HL-60/S4 (cell line): Measurements from ENCODE around the gene RTKN2.
"Not testable (repeated sequence)": the region's sequence is repeated elsewhere in the genome, so short reads cannot be mapped to it uniquely, and the experiment has no call there.

Experiments used
- in situ Hi-C: fragments of 300-500 bp; cut with MboI; formaldehyde crosslinking; loops from 2 replicates; pipeline ENCODE4 v1.14.3; 2022; ENCODE audit warnings: low sequenced_read_pairs

Gene RTKN2

DNA sequence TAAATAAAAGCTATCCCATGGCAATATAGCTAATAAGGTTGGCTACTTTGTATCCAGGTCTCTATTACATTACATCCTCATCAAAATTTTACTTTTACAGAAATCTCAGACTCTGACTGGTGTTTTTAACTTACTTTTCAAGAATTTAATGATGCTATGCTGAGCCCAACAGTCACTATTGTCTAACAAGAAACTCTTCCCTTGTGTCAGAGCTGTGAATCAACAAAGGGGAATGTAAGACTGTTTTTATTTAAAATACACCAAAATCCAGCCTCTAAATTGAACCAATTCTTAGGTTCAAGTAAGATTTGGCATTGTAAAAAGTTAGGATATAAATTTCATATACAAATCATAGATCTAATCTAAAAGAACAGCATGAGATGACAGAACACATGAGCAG lies 7.0 kb downstream of the RTKN2 start:
- in situ Hi-C loops, result no loop called here

DNA sequence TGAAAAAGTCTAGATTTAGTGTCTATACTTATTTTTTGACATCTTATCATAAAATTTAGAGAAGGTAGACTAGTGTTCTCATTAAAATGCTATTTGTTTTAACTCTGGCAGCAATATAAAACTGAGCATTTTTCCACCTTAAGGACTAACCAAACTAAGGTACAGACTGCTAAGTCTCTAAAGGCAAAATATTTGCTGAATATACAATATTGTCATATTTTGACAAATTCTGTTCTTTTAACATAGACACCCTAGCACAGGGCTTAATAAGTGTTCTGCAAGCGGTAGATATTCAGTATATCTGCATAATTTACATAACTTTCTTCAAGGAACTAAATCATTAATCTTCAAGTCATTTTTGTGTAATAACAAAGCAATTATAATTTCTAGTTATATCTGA lies 8.6 kb downstream of the RTKN2 start:
- in situ Hi-C loops, result no loop called here

DNA sequence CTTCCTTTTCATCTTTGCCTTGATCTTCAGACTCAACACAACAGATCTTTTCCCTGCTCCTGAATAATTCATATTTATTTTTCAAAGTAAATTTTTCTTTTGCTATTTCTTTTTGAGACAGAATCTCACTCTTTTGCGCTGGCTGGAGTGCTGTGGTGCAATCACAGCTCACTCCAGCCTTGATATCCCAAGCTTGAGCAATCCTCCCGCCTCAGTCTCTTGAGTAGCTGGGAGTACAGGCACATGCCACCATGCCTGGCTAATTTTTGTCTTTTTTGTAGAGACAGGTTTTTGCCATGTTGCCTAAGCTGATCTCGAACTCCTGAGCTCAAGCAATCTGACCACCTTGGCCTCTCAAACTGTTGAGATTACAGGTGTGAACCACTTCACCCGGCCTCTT lies 9.2 kb downstream of the RTKN2 start:
- in situ Hi-C loops, result no loop called here

DNA sequence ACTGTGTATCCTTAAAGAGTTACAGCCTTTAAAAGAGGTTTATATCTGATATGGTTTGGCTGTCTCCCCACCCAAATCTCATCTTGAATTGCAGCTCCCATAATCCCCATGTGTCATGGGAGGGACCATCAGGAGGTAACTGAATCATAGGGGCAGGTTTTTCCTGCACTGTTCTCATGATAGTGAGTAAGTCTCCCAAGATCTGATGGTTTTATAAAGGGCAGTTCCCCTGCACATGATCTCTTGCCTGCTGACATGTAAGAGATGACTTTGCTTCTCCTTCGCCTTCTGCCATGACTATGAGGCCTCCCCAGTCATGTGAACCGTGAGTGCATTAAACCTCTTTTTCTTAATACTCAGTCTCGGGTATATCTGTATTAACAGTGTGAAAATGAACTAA lies 9.7 kb downstream of the RTKN2 start:
- in situ Hi-C loops, result no loop called here

DNA sequence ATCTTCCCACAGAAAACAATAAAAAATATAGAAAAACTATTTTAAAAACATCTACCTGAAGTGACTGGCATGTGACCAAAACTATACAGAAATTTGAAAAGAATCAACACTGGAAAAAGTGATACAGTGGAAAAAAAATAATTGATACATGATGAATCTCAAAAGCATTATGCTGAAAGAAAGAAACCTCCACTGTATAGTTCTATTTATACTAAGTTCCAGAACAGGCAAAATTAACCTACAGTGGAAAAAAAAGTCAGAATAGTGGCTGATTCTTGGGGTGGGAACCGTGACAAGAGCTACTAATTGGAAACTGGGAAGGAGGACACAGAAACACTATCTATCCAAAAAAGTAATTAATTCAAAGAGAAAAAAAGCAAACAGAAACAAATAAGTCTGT lies 14.9 kb downstream of the RTKN2 start:
- in situ Hi-C loops, result no loop called here

- in situ Hi-C loops, result no loop called here
These were observed 16.6 kb downstream of the RTKN2 start for GRCh38 chr10:62252051-62252450.

DNA sequence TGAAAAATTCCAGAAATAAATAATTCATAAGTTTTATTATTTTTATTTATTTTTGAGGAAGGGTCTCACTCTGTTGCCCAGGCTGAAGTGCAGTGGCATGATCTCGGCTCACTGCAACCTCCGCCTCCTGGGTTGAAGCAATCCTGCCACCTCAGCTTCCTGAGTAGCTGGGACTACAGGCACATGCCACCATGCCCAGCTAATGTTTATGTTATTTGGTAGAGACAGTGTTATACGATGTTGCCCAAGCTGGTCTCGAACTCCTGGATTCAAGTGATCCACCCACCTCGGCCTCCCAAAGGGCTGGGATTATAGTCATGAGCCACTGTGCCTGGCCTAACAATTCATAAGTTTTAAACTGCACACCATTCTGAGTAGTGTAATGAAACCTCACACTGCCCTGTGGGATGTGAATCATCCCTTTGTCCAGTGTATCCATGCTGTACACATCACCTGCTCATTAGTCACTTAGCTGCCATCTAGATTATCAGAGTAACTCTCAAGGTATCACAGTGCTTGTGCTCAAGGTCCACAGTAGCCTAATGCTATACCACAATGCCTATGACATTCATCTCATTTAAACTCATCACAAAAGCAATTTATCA lies 17.9 kb downstream of the RTKN2 start:
- in situ Hi-C loops, result no loop called here

DNA sequence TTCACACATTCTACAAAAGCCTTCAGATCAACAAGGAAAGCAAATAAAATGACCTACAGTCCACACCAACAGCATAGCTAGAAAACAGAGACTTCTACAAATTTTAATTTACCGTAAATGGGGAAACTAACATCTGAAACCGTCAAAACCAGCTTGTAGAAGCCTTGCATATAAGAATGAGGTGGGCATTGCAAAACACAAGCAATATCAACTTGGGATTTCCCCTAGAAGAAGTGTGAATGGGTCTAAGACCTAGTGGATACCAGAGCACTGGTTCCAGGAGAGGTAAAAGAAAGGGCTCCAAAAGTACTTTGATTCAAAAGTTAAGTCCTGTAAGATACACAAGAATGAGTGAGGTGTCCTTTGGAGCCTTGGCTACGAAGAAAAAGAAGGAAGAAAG lies 18.7 kb downstream of the RTKN2 start:
- in situ Hi-C loops, result no loop called here

DNA sequence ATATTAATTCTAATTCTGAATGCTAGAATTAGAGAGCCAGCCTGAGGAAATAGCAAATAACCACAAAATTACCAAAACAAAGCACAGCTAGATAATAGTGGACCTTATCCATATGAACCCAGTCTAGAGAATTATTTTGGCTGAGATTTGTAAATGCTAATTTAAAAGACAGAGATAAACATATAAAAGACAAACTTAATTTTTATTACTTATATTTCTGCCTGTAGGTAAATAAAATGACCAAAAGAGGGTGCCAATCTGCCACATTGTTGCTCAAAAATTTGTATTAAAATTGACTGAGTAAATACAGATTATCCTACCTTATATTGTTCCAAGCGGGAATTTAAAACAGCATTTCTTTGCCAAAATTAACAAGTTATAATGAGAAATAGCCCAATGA lies 20.2 kb downstream of the RTKN2 start:
- in situ Hi-C loops, result no loop called here

GRCh38 chr10:62244785-62245467 lies 23.7 kb downstream of the RTKN2 start:
- in situ Hi-C loops, result no loop called here

- in situ Hi-C loops, result no loop called here
These were observed 24.6 kb downstream of the RTKN2 start for GRCh38 chr10:62244088-62244487.

GRCh38 chr10:62243647-62243997 lies 25.0 kb downstream of the RTKN2 start:
- in situ Hi-C loops, result no loop called here

DNA sequence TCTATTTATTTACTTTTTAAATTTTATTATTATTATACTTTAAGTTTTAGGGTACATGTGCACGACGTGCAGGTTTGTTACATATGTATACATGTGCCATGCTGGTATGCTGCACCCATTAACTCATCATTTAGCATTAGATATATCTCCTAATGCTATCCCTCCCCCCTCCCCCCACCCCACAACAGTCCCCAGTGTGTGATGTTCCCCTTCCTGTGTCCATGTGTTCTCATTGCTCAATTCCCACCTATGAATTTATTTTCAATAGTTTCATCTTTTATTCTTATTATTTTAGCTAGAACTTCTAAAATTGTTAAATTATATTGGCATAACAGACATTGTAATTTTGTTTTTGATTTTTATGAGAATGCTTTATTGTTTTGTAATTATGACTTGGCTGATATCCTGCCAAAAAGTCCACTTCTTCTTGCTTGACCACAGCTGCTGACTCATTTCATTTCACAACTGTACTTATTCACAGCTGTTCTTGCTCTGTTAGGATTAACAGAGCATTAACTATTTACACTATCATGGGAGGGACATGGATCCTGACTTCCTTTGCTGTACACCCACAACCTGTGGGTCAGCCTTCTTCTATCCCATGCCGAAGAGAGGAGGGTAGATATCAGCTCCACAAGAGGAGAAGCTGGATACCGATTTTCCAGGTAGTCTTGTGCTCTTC lies 25.5 kb downstream of the RTKN2 start:
- in situ Hi-C loops, result not testable (repeated sequence)

DNA sequence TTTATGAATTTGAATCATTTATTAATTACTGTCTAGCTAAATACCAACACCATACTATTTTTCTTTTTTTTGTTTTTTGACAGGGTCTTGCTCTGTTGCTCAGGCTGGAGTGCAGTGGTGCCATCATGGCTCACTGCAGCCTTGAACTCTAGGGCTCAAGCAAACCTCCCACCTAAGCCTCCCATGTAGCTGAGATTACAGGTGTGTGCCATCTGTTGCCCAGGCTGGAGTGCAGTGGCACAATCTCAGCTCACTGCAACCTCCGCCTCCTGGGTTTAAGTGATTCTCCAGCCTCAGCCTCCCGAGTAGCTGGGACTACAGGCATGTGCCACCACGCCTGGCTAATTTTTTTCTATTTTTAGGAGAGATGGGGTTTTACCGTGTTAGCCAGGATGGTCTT lies 27.1 kb downstream of the RTKN2 start:
- in situ Hi-C loops, result not testable (repeated sequence)

DNA sequence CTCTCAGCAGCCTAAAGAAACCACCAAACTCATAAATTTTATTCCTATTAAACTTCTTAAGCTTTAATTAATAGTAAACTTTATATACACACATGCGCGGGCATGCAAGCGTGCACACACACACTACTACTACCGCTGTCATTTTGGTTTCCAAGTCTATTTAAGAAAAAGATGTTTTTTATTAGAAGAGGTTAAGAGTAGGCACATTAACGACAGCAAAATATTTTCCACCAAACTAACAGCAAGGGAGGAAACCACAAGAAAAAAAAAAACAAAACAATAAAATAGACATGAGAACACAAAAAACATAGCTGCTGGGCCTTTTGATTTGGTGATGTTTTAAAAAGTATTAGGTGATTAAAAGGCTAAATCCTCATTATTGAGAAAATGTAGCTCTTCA lies 28.6 kb downstream of the RTKN2 start:
- in situ Hi-C loops, result no loop called here

DNA sequence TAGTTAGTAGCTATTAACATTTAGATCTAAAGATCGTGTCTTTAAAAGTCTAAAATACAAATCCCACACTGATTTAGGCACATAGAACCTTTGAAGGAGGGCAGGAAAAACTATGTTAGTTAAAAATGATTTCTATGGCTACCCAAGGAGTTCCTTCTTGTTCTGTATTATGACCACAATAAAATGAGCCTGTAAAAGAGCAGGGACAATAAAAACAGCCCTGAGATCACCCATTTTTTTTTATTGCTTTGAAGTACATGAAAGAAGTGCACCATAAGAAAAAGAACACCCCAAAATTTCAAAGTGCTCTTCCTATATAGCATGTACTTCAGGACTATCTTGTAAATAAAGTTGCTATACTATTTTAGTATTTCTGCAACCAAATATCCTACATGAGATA lies 29.8 kb downstream of the RTKN2 start:
- in situ Hi-C loops, result no loop called here

DNA sequence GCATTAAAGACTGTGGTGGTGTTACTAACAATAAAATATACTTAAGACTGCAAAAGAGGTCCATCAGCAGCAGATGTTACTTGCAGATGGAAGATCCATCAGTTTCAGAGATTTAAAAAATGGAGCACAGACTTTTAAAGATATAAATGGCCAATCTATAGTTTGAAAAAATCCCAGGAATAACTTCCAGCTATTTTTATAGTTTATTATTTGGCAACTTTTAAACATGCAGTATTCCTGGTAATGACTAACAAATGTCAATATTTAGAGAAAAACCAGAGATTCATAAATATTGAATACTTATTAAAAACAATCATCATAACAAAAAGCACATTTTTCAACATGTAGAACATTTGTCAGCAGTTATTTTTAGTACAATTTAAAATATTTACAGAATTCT lies 30.7 kb downstream of the RTKN2 start:
- in situ Hi-C loops, result no loop called here

DNA sequence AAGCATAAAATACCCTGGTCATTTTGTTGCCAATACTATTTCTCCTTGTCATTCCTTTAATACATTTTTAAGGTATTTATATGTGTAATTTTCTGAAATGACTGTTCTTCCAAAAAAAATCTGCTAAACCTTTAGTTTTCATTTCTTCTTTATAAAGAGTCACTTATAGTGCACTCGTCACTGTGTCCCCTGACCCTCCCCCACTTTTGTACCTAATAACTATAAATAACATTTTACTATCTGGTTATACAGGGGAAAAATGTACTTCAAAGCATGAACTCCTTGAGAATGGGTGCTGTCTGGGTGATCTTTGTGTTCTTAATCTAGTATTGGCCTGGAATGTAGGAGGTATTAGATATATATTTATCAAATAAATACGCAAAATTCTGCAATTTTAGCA lies 31.1 kb downstream of the RTKN2 start:
- in situ Hi-C loops, result no loop called here

DNA sequence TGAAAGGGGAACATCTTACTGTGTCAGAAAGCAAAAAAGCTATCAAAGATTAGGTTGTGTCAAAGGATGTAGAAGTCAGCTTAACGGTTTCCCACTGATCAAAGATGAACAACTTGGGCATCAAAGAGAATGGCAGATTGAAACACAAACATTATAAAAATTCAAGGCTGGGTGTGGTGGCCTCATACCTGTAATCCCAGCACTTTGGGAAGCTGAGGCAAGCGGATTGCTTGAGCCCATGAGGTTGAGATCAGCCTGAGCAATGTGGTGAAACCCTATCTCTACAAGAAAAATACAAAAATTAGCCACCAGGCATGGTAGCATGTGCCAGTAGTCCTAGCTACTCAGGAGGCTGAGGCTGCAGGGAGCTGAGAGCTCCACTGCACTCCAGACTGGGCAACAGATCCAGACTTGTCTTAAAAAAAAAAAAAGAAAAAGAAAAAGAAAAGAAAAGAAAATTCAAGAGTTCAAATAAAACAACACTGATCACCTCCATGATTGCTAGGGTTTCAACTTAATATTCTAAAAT lies 34.5 kb downstream of the RTKN2 start:
- in situ Hi-C loops, result no loop called here

- in situ Hi-C loops, result no loop called here
These were observed 35.1 kb downstream of the RTKN2 start for GRCh38 chr10:62233356-62234076.

DNA sequence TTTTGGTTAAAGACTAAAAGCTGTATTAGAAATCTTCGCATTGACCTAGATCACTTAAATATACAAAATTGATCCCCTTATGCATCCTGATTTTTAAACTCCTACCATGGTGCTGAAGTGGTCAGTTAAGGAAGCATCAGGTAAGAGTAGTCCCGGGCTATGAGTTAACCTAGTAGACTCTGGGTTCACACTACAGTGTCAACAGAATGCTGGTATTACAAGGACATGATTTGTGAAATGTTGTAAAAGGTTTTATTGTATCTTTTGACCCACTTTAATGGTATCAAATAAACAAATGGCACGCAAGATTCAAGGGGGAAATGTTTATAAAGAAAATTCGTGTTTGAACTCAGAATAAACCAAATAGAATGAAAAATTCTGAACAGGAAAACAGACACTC lies 36.8 kb downstream of the RTKN2 start:
- in situ Hi-C loops, result no loop called here

- in situ Hi-C loops, result no loop called here
These were observed 37.3 kb downstream of the RTKN2 start for GRCh38 chr10:62231371-62231770.
